Dendritic cell treated with granulocyte-macrophage colony-stimulating factor and Interleukin-4, amounts not matched to agents 40 ng/mL and 50 ng/mL, for 4 days (primary cell): ENCODE measurements around the gene CEMIP.

Experiments
- H3K27ac Mint-ChIP-seq: one replicate; pipeline ENCODE4 v1.8.0; 2022; ENCODE audit warnings: mild to moderate bottlenecking, mixed read lengths
- H3K27me3 Mint-ChIP-seq: one replicate; pipeline ENCODE4 v1.8.0; 2022; ENCODE audit warnings: mild to moderate bottlenecking, mixed read lengths
- H3K36me3 Mint-ChIP-seq: one replicate; pipeline ENCODE4 v1.8.0; 2022; ENCODE audit warnings: low read depth, mixed read lengths
- H3K4me1 Mint-ChIP-seq: one replicate; pipeline ENCODE4 v1.8.0; 2022; ENCODE audit warnings: low read depth, mixed read lengths
- H3K4me3 Mint-ChIP-seq: one replicate; pipeline ENCODE4 v1.8.0; 2022; ENCODE audit warnings: mild to moderate bottlenecking, moderate library complexity, mixed read lengths
- H3K9me3 Mint-ChIP-seq: one replicate; pipeline ENCODE4 v1.8.0; 2022; ENCODE audit warnings: mixed read lengths
- intact Hi-C: fragments of 100-400 bp; cut with micrococcal nuclease; formaldehyde crosslinking; loops from one replicate; pipeline ENCODE4 v1.15.0; 2022

CEMIP gene

DNA sequence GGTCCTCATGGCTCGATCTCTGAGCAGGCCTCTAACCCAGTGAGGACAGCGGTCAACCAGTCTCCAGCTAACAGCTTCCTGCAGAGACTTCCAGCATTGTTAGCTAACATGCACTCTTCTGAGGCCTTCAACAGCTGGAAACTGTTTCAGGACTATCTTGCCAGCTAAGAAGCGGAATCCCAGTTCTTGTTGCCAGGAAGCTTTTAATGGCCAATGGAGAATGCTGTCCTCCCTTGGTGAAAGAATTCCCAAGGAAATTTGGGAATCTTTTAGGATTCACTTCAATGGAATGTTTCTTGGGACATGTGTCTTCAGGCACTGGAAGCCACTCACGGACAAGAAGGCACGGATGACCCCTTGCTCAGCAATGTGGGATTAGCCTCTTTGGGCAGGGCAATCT is 91.7 kb downstream of the CEMIP start:
- H3K4me3 Mint-ChIP-seq, result no peak overlapping the region
- no peaks in the 10 kb centered on the region for H3K4me1 Mint-ChIP-seq
- no peaks in the 10 kb centered on the region for H3K9me3 Mint-ChIP-seq
- intact Hi-C loops, result no loop called here
- peaks cover 5% of the 10 kb centered on the region for H3K27me3 Mint-ChIP-seq
- H3K36me3 Mint-ChIP-seq, result no peaks in the 10 kb centered on the region
- H3K27ac Mint-ChIP-seq, result no peak overlapping the region

DNA sequence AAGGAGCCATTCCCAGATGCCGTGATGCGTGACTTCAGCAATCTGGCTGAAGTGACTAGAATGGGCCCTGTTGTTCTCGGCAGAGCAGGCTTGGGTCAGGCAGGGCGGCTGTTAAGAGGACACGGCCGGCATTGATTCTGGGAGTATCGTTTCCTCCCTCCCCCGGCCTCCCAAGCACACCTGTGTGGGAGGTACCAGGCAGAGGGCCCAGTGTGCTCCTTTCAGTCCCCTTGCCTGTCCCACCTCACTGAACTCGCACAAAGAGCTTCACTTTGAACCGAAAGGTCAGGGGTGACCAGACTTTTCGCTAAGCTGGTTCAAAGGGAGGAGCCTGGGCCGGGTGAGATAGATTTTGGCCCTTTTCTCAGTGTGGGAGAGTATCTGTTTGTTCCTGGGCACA is 92.7 kb downstream of the CEMIP start:
- H3K4me3 Mint-ChIP-seq, result no peak overlapping the region
- no peaks in the 10 kb centered on the region for H3K9me3 Mint-ChIP-seq
- H3K4me1 Mint-ChIP-seq, result no peaks in the 10 kb centered on the region
- no peaks in the 10 kb centered on the region for H3K36me3 Mint-ChIP-seq
- H3K27ac Mint-ChIP-seq, result no peak overlapping the region
- H3K27me3 Mint-ChIP-seq, result peaks cover 5% of the 10 kb centered on the region
- intact Hi-C loops, result no loop called here

- Mint-ChIP-seq H3K9me3 (no peaks in the 10 kb centered on the region), H3K27me3 (peaks cover 7% of the 10 kb centered on the region), H3K36me3 (no peaks in the 10 kb centered on the region), H3K27ac (no peak overlapping the region), H3K4me3 (no peak overlapping the region), H3K4me1 (no peaks in the 10 kb centered on the region)
- intact Hi-C loops, result no loop called here
These were observed 94.3 kb downstream of the CEMIP start for GRCh38 chr15:80873366-80873952.

GRCh38 chr15:80875568-80876347 is 96.6 kb downstream of the CEMIP start:
- Mint-ChIP-seq H3K4me1 (no peaks in the 10 kb centered on the region), H3K36me3 (no peaks in the 10 kb centered on the region), H3K27ac (no peak overlapping the region), H3K4me3 (no peak overlapping the region), H3K9me3 (no peaks in the 10 kb centered on the region), H3K27me3 (peaks cover 7% of the 10 kb centered on the region)
- intact Hi-C loops, result no loop called here

DNA sequence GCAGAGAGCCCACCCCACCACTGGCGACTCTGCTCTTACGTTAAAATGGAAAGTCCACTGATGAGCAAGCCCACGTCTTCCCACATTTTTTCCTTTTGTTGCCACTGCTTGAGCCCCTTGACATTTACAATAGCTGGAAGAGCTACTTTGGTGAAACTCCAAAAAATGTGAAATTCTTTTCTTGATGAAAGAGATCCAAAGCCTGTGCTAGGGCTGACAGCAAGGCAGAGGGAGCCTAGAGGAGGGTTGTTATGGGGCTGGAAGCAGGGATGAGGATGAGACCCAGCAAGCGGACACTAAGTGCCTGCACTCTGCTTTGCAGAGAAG is 97.1 kb downstream of the CEMIP start:
- H3K27me3 Mint-ChIP-seq, result peaks cover 7% of the 10 kb centered on the region
- intact Hi-C loops, result no loop called here
- H3K9me3 Mint-ChIP-seq, result no peaks in the 10 kb centered on the region
- H3K36me3 Mint-ChIP-seq, result no peaks in the 10 kb centered on the region
- H3K4me1 Mint-ChIP-seq, result no peaks in the 10 kb centered on the region
- no peak overlapping the region for H3K4me3 Mint-ChIP-seq
- no peak overlapping the region for H3K27ac Mint-ChIP-seq

DNA sequence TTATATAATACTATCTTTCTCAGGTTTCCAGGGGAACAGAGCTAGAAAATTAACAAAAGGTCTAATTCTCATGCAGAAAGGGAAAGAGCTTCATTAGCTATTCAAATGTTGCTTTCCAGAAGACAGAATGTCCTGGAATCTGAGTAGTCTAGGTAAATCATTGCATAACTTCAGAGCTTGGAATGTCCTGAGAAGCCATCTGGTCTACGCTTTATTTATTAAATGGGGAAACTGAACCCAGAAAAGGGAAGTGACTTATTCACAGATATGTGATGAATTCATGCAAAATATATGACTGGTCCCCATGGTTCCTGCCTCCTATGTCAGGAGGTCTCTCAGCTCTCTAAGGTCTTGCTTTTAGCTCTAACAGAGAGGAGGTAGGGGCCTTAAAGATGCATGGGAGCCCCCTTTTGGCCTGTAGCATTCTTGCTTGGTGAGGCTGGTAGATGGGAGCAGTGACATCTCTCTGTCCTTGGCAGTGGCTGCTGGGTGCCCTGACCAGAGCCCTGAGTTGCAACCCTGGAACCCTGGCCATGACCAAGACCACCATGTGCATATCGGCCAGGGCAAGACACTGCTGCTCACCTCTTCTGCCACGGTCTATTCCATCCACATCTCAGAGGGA is 99.2 kb downstream of the CEMIP start:
- Mint-ChIP-seq H3K36me3 (no peaks in the 10 kb centered on the region), H3K27ac (no peak overlapping the region), H3K4me3 (no peak overlapping the region), H3K4me1 (no peaks in the 10 kb centered on the region), H3K27me3 (peaks cover 7% of the 10 kb centered on the region), H3K9me3 (no peaks in the 10 kb centered on the region)
- intact Hi-C loops, result no loop called here

GRCh38 chr15:80878867-80879250 is 99.7 kb downstream of the CEMIP start:
- peaks cover 7% of the 10 kb centered on the region for H3K27me3 Mint-ChIP-seq
- no peak overlapping the region for H3K4me3 Mint-ChIP-seq
- intact Hi-C loops, result no loop called here
- no peak overlapping the region for H3K27ac Mint-ChIP-seq
- no peaks in the 10 kb centered on the region for H3K9me3 Mint-ChIP-seq
- H3K4me1 Mint-ChIP-seq, result no peaks in the 10 kb centered on the region
- no peaks in the 10 kb centered on the region for H3K36me3 Mint-ChIP-seq

DNA sequence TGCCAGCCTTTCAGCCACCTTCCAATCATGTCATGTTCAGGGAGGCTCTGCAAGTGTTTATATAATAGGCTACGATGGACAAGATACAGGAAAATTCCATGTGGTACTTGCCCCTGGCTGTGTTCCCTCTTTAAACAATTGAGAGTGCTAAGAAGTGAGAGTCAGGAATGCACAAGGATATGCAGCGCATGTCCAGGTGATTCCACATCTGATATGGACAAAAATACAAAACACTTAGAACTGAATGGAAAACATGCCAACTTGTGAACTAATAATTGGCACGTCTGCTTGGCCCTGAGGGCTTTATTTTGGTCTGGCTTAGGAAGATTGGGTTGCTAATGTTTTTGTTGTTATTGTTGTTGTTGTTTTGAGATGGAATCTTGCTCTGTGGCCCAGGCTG is 100.9 kb downstream of the CEMIP start:
- Mint-ChIP-seq H3K4me3 (no peak overlapping the region), H3K9me3 (no peaks in the 10 kb centered on the region), H3K36me3 (no peaks in the 10 kb centered on the region), H3K4me1 (no peaks in the 10 kb centered on the region), H3K27ac (no peak overlapping the region), H3K27me3 (peaks cover 7% of the 10 kb centered on the region)
- intact Hi-C loops, result no loop called here

DNA sequence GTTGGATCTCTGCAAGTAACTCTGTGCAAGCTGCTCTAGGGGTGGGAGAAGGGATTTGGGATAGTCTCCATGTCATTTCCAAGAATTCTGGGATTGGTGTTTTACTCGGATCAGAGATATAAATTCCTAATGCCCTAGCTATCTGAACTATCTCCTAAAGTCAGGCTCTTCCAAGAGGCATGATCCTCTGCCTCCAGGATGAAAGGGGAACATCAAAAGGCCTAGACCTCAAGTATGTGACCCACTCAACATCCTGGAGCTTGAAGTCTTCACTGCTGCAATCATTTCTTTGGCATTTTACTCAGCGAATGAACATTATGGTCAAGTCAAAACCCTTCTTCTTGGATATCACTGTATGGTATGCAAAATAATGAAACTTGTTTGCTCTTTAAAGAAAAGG is 104.5 kb downstream of the CEMIP start:
- no peaks in the 10 kb centered on the region for H3K9me3 Mint-ChIP-seq
- no peaks in the 10 kb centered on the region for H3K27me3 Mint-ChIP-seq
- no peak overlapping the region for H3K4me3 Mint-ChIP-seq
- intact Hi-C loops, result no loop called here
- no peaks in the 10 kb centered on the region for H3K4me1 Mint-ChIP-seq
- no peak overlapping the region for H3K27ac Mint-ChIP-seq
- no peaks in the 10 kb centered on the region for H3K36me3 Mint-ChIP-seq

GRCh38 chr15:80885016-80885579 is 105.9 kb downstream of the CEMIP start:
- Mint-ChIP-seq H3K4me3 (no peak overlapping the region), H3K27ac (no peak overlapping the region), H3K4me1 (no peaks in the 10 kb centered on the region), H3K36me3 (no peaks in the 10 kb centered on the region), H3K27me3 (no peaks in the 10 kb centered on the region), H3K9me3 (no peaks in the 10 kb centered on the region)
- intact Hi-C loops, result no loop called here

DNA sequence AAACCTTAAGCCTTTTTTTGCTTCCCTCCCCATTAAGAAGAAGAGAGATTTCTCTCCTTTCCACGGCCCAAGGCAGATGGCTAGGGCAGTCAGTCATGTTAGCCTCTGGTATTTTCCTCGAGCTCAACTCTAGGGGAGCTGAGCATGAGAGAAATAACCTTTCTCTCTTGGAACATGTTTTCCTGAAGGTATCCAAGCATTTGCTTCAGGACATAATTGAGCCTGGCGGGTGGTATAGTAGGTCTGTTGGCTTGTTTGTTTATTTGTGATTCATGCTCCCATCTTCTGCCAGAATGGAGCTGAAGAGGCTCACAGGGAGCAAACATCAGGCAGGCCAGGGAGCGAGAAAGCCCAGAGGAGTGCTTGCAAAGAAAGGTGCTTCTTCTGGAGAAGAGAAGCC is 108.0 kb downstream of the CEMIP start:
- H3K4me3 Mint-ChIP-seq, result no peak overlapping the region
- no peaks in the 10 kb centered on the region for H3K4me1 Mint-ChIP-seq
- intact Hi-C loops, result no loop called here
- H3K36me3 Mint-ChIP-seq, result no peaks in the 10 kb centered on the region
- no peaks in the 10 kb centered on the region for H3K27me3 Mint-ChIP-seq
- no peaks in the 10 kb centered on the region for H3K9me3 Mint-ChIP-seq
- no peak overlapping the region for H3K27ac Mint-ChIP-seq

- no peak overlapping the region for H3K27ac Mint-ChIP-seq
- H3K9me3 Mint-ChIP-seq, result no peaks in the 10 kb centered on the region
- H3K27me3 Mint-ChIP-seq, result no peaks in the 10 kb centered on the region
- H3K36me3 Mint-ChIP-seq, result no peaks in the 10 kb centered on the region
- no peak overlapping the region for H3K4me3 Mint-ChIP-seq
- intact Hi-C loops, result no loop called here
- no peaks in the 10 kb centered on the region for H3K4me1 Mint-ChIP-seq
These were observed 109.7 kb downstream of the CEMIP start for GRCh38 chr15:80888846-80889245.

DNA sequence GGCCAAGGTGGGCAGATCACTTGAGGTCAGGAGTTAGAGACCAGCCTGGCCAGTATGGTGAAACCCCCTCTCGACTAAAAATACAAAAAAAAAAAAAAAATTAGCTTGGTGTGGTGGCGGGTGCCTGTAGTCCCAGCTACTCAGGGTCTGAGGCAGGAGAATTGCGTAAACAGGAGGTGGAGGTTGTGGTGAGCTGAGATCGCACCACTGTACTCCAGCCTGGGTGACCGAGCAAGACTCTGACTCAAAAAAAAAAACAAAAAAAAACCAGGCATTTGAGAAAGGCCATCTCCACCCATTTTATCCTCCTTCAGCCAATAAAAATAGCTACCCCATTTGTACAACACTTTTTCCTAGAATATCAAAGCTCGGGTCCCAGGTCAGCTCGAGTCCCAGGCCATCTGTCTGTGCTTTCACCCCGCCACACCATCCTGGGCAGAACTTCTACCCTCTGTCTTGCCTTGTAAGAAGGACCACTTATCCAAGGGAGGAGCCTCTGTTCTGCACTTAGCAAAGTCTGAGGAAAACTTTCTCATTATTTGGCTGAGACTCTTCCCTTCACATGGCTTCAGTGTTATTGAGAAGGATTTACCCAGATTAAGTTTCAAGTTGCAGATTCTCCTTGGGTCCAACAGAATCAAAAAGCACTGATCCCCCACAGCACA is 111.3 kb downstream of the CEMIP start:
- Mint-ChIP-seq H3K27me3 (no peaks in the 10 kb centered on the region), H3K4me1 (no peaks in the 10 kb centered on the region), H3K27ac (no peak overlapping the region), H3K4me3 (no peak overlapping the region), H3K36me3 (no peaks in the 10 kb centered on the region), H3K9me3 (no peaks in the 10 kb centered on the region)
- intact Hi-C loops, result no loop called here

DNA sequence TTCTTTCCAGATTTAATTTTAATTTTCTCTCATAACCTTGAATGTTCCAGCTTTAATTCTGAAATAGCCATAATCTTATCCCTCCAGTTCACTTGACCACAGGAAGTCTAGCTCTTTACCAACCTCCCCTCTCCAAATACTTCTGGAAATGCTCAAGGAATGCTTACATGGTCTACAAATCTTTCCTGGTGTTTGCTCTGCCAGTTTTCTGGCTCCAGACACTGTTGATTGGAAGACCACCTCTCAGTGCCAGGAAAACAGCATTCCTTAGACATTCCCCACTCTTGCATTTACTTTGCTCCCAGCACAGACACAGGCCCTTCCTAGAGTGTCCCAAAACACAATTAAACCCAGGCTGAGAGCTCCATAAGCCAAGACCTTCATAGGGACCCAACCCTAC is 111.8 kb downstream of the CEMIP start:
- no peak overlapping the region for H3K4me3 Mint-ChIP-seq
- no peak overlapping the region for H3K27ac Mint-ChIP-seq
- H3K27me3 Mint-ChIP-seq, result no peaks in the 10 kb centered on the region
- peaks cover 2% of the 10 kb centered on the region for H3K9me3 Mint-ChIP-seq
- H3K36me3 Mint-ChIP-seq, result no peaks in the 10 kb centered on the region
- no peaks in the 10 kb centered on the region for H3K4me1 Mint-ChIP-seq
- intact Hi-C loops, result no loop called here
